Measurements from ENCODE around the gene THSD4.
"Not testable (repeated sequence)": the region's sequence is repeated elsewhere in the genome, so short reads cannot be mapped to it uniquely, and the experiment has no call there.

Gene THSD4

DNA sequence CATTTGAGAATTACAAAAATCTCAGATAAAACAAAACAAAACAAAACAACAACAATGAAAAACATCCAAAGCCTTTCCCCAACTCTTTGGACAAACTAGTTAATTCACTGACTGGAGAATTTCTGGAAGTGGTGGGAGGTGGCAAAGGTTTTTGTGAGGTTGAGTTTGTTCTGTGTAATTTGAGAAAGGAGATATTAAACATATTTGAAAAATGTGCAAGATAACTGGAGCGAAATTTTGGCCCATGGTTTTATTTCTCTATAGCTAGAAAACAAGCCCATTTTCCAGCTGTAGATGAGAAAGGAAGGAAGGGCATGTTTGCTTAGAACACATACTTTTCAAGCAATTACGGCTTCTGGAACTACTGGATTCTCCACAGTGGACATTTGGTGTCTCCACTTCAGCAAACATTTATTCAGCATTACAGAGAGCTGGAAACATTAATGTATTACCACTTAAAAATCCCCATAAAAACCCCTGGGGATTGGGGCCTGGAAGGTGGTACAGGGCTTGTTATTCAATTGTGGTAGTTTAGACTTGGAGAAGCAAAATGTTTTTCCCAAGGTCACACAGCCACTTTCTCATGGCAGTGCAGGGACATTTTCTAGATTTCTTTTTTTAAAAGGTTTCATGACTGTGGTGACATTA, 135.8 kb downstream of the THSD4 start:
- H3K9me3 ChIP-seq (ENCODE audit: control insufficient read depth, low read length), result no peaks in the 10 kb centered on the region
- peaks cover 15% of the 10 kb centered on the region for H3K4me1 ChIP-seq (ENCODE audit: control insufficient read depth, insufficient read depth, low read length)
- no peaks in the 10 kb centered on the region for H3K27me3 ChIP-seq (ENCODE audit: control insufficient read depth, insufficient read depth, low read length)
- H3K9ac ChIP-seq (ENCODE audit: low read length), result no peak overlapping the region
- no peaks in the 10 kb centered on the region for H3K36me3 ChIP-seq (ENCODE audit: control insufficient read depth, insufficient read depth, low read length)
- H3K4me3 ChIP-seq (ENCODE audit: low read length), result no peak overlapping the region

DNA sequence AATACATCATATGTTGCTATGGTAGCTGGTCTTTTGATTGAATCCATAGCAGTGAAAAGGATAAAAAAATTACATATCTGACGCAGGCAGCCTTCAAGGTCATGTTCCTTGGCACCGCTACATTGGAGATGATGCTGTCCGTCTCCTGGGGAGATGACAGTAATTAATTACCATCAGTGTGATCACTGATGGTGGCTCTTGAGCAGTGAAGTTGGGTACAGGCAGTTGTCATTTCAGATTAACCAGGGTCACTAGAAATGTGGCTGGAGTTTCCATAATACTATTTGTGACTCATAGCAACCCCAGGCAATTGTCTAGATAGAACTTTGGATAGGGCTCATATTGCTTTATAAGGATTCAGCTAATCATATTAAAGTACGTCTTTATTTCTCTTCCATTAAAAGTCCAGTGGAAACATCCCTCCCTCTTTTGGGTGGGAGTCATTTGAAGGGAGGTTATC, 136.3 kb downstream of the THSD4 start:
- H3K4me1 ChIP-seq (ENCODE audit: control insufficient read depth, insufficient read depth, low read length), result peaks cover 15% of the 10 kb centered on the region
- no peak overlapping the region for H3K9ac ChIP-seq (ENCODE audit: low read length)
- no peaks in the 10 kb centered on the region for H3K27me3 ChIP-seq (ENCODE audit: control insufficient read depth, insufficient read depth, low read length)
- H3K36me3 ChIP-seq (ENCODE audit: control insufficient read depth, insufficient read depth, low read length), result no peaks in the 10 kb centered on the region
- no peak overlapping the region for H3K4me3 ChIP-seq (ENCODE audit: low read length)
- no peaks in the 10 kb centered on the region for H3K9me3 ChIP-seq (ENCODE audit: control insufficient read depth, low read length)

DNA sequence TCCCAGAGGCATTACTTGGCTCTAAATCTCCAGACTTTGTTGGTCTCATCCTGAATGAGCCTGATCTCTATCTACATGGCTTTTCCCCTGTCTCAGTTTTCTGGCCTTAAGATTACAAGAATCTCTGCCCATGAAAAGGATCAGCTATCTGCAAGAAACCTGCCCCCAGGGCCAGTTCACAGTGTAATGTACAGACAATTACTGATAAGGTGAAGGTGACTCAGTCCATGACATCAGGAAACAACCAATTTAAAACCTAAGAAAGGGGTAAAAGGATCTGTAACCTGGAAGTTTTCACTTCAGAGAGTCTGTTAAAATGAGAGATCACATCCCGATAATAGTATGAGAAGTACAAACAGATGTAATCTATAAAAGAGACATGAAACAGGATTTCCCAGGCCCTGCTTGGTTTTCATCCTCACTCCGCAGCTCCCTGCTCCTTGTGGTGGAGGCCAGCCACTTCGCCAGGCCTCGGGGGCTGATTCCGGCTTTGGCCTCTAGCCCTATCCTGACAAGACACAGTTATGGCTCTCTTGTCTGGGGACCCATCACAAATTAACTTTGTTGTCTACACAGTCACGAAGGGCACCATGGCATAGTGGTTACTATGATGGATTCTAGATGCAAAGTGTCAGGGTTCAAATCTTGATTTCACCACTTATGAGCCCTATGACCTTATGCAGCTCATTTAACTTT, 136.9 kb downstream of the THSD4 start:
- H3K27me3 ChIP-seq (ENCODE audit: control insufficient read depth, insufficient read depth, low read length), result no peaks in the 10 kb centered on the region
- no peak overlapping the region for H3K4me3 ChIP-seq (ENCODE audit: low read length)
- no peak overlapping the region for H3K9ac ChIP-seq (ENCODE audit: low read length)
- peaks cover 15% of the 10 kb centered on the region for H3K4me1 ChIP-seq (ENCODE audit: control insufficient read depth, insufficient read depth, low read length)
- H3K9me3 ChIP-seq (ENCODE audit: control insufficient read depth, low read length), result no peaks in the 10 kb centered on the region
- no peaks in the 10 kb centered on the region for H3K36me3 ChIP-seq (ENCODE audit: control insufficient read depth, insufficient read depth, low read length)

DNA sequence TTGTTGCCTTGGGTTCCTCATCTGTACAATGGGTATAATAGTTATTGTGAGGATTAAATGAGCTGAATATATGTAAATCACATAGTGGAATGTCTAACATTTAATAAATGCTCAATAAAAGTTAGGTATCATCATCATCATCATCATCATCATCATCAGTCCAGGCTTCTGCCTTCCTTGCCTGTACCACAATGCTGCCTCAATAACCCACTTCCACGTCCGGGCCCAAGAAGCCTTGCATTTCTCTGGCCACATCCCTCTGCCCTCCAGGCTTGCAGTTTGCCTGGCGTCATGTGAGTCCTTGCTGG, 137.4 kb downstream of the THSD4 start:
- H3K4me1 ChIP-seq (ENCODE audit: control insufficient read depth, insufficient read depth, low read length), result peaks cover 15% of the 10 kb centered on the region
- H3K27me3 ChIP-seq (ENCODE audit: control insufficient read depth, insufficient read depth, low read length), result no peaks in the 10 kb centered on the region
- no peaks in the 10 kb centered on the region for H3K36me3 ChIP-seq (ENCODE audit: control insufficient read depth, insufficient read depth, low read length)
- no peak overlapping the region for H3K4me3 ChIP-seq (ENCODE audit: low read length)
- H3K9ac ChIP-seq (ENCODE audit: low read length), result no peak overlapping the region
- no peaks in the 10 kb centered on the region for H3K9me3 ChIP-seq (ENCODE audit: control insufficient read depth, low read length)

DNA sequence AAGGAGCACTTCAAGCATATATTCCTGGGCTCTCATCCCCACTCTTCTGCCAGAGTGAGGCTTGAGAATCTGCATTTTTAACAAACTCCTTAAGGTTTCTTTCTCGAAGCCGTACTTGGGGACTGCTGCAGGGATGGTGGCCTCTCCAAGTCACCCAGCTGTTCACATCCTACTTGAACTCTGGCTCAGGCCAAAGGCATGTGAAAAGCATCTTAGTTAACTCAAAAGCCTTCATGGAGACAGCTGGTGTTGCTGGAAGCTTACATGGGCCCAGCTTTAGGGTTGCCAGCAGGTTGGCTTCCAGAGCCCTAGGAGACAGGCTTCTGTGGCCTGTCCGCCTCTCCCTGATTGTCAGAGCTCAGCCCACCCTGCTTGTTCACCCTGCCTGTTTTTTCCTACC, 139.2 kb downstream of the THSD4 start:
- Histone ChIP-seq H3K9me3 (ENCODE audit: control insufficient read depth, low read length) (no peaks in the 10 kb centered on the region), H3K4me1 (ENCODE audit: control insufficient read depth, insufficient read depth, low read length) (peaks cover 15% of the 10 kb centered on the region), H3K27me3 (ENCODE audit: control insufficient read depth, insufficient read depth, low read length) (no peaks in the 10 kb centered on the region), H3K36me3 (ENCODE audit: control insufficient read depth, insufficient read depth, low read length) (no peaks in the 10 kb centered on the region), H3K9ac (ENCODE audit: low read length) (no peak overlapping the region), H3K4me3 (ENCODE audit: low read length) (no peak overlapping the region)

DNA sequence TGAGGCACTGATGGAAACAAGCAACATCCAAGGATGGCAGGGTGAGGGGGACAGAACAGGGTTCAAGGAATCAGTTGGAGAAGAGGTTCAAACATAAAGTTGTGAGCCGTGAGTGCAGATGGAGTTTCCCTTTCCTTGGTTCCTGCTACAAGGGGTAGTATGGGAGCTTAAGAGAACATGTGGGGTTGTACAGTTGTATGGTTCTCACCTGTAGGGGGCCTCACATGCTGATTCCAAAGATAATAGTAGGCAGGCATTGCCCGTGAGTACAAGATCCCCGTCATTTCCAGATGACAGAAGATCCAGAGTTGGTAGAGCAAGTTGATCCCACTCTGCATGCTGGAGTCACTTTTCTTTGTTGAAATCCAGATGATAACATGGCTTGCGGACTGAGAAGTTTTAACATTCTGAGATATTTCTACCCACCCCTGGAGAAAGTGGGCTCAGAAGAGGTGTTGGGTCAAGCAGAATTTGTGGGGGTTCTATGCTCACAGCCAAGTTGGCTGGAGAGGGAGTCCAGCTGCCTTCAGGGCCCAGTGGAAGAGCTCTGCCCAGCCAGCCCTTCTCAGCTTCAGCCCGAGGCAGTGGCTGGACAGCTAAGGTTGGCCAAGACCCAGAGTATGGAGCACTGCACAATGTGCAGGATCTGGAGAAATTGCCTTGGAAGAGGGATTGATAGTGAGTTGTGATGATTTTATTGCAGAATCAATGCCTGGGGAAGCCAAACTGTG, 141.8 kb downstream of the THSD4 start:
- Histone ChIP-seq H3K9me3 (ENCODE audit: control insufficient read depth, low read length) (no peaks in the 10 kb centered on the region), H3K9ac (ENCODE audit: low read length) (no peak overlapping the region), H3K36me3 (ENCODE audit: control insufficient read depth, insufficient read depth, low read length) (no peaks in the 10 kb centered on the region), H3K4me1 (ENCODE audit: control insufficient read depth, insufficient read depth, low read length) (peaks cover 10% of the 10 kb centered on the region), H3K27me3 (ENCODE audit: control insufficient read depth, insufficient read depth, low read length) (no peaks in the 10 kb centered on the region), H3K4me3 (ENCODE audit: low read length) (no peak overlapping the region)

DNA sequence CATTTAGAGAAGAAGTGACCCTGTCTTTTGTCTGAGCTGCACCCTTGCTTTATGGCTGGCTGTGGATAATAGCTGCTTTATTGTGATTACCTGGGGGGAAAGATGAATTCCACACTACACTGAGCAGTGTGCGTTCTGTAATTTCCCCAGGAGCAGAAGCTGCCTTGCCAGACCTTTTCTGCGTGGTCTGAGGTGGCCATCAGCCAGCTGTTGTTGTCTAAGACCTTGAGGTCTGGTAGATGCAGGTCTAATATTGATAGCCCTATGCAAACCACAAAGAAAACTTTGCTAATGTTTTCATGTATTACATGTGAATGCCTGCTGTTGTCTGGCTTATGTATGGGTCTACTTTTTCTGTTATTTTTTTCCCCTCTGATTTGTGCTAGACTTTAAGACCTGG, 144.6 kb downstream of the THSD4 start:
- peaks cover 7% of the 10 kb centered on the region for H3K4me1 ChIP-seq (ENCODE audit: control insufficient read depth, insufficient read depth, low read length)
- H3K4me3 ChIP-seq (ENCODE audit: low read length), result no peak overlapping the region
- H3K36me3 ChIP-seq (ENCODE audit: control insufficient read depth, insufficient read depth, low read length), result no peaks in the 10 kb centered on the region
- no peaks in the 10 kb centered on the region for H3K9me3 ChIP-seq (ENCODE audit: control insufficient read depth, low read length)
- H3K9ac ChIP-seq (ENCODE audit: low read length), result no peak overlapping the region
- H3K27me3 ChIP-seq (ENCODE audit: control insufficient read depth, insufficient read depth, low read length), result no peaks in the 10 kb centered on the region

DNA sequence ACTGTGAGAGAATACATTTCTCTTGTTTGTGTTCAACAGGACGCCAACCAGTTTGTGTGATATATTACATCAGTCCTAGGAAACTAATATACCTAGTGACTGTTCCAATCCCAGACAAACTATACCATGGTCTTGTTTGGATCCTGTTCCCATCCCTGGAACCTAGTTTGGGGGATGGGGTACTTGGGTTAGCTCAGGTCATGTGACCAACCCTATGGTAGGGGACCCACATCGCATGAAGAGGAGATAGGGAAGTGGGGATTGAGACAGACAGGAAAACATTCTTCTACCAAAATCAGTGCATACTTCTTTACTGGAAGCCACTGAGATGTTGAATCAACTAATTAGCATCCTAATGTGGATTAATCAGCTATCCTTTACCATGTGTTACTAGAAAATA, 146.1 kb downstream of the THSD4 start:
- Histone ChIP-seq H3K36me3 (ENCODE audit: control insufficient read depth, insufficient read depth, low read length) (no peaks in the 10 kb centered on the region), H3K4me1 (ENCODE audit: control insufficient read depth, insufficient read depth, low read length) (peaks cover 4% of the 10 kb centered on the region), H3K4me3 (ENCODE audit: low read length) (no peak overlapping the region), H3K27me3 (ENCODE audit: control insufficient read depth, insufficient read depth, low read length) (no peaks in the 10 kb centered on the region), H3K9ac (ENCODE audit: low read length) (no peak overlapping the region), H3K9me3 (ENCODE audit: control insufficient read depth, low read length) (no peaks in the 10 kb centered on the region)

DNA sequence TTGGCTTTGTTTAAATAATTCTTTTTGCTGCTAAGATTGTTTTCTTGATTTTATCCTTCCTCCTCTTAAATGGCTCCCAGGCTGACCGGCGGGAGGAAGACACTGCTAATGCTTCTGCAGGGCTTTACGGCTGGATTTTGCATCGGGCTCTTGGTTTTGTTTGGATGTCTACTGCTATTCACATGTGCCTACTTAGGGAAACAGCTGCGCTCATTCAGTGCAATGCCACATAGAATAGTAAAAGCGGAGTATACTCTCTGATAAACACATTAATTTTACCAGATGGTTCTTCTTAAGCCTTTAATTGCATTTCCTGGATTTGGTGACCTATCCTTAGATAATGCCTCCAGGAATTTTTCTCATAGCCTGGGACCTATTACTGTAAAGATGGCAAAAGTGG, 146.6 kb downstream of the THSD4 start:
- Histone ChIP-seq H3K4me3 (ENCODE audit: low read length) (no peak overlapping the region), H3K27me3 (ENCODE audit: control insufficient read depth, insufficient read depth, low read length) (no peaks in the 10 kb centered on the region), H3K36me3 (ENCODE audit: control insufficient read depth, insufficient read depth, low read length) (no peaks in the 10 kb centered on the region), H3K9ac (ENCODE audit: low read length) (no peak overlapping the region), H3K4me1 (ENCODE audit: control insufficient read depth, insufficient read depth, low read length) (peaks cover 4% of the 10 kb centered on the region), H3K9me3 (ENCODE audit: control insufficient read depth, low read length) (no peaks in the 10 kb centered on the region)

DNA sequence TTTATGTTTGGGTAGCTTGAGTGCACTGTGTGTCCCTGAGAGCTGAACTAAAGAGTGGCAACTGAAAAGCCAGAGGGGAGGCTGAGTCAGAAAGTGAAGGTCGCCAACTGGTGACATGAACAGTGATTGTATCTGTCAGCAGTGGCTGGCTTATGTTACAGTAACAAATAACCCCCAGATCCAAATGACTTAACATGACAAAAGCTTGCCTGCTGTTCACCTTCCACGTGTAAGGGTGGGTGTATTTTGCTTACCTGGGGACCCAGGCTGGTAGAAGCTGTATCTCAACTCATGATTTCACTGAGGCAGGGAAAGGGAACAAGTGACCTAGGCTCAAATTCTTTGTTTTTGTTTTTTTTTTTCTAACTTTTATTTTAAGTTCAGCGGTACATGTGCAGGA, 147.3 kb downstream of the THSD4 start:
- Histone ChIP-seq H3K27me3 (ENCODE audit: control insufficient read depth, insufficient read depth, low read length) (no peaks in the 10 kb centered on the region), H3K9ac (ENCODE audit: low read length) (no peak overlapping the region), H3K9me3 (ENCODE audit: control insufficient read depth, low read length) (no peaks in the 10 kb centered on the region), H3K36me3 (ENCODE audit: control insufficient read depth, insufficient read depth, low read length) (no peaks in the 10 kb centered on the region), H3K4me3 (ENCODE audit: low read length) (no peak overlapping the region), H3K4me1 (ENCODE audit: control insufficient read depth, insufficient read depth, low read length) (peaks cover 4% of the 10 kb centered on the region)

DNA sequence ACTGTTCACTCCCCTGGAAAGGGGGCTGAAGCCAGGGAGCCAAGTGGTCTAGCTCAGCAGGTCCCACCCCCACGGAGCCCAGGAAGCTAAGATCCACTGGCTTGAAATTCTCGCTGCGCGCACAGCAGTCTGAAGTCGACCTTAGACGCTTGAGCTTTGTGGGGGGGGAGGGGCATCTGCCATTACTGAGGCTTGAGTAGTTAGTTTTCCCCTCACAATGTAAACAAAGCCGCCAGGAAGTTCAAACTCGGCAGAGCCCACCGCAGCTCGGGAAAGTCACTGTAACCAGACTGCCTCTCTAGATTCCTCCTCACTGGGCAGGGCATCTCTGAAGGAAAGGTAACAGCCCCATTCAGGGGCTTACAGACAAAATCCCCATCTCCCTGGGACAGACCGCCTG, 150.3 kb downstream of the THSD4 start:
- H3K9ac ChIP-seq (ENCODE audit: low read length); H3K36me3 ChIP-seq (ENCODE audit: control insufficient read depth, insufficient read depth, low read length); H3K4me3 ChIP-seq (ENCODE audit: low read length); H3K4me1 ChIP-seq (ENCODE audit: control insufficient read depth, insufficient read depth, low read length); H3K27me3 ChIP-seq (ENCODE audit: control insufficient read depth, insufficient read depth, low read length); H3K9me3 ChIP-seq (ENCODE audit: control insufficient read depth, low read length): not testable (repeated sequence)

DNA sequence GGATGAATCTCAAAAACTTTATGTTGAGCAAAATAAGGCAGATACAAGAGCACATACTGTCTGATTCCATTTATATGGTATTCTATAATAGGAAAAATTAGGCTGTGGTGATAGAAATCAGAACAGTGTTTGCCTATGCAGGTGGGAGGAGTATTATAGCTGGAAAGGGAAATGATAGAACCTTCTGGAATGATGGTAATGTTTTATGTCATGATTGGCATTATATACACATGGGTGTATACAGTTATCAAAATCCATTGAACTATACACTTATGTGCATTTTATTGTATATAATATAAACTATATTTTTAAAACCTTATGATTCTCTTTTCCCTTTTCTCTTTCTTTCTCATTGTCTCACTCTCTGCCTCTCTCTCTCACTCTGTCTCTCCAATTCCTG, 156.1 kb downstream of the THSD4 start:
- Histone ChIP-seq H3K9ac (ENCODE audit: low read length) (no peak overlapping the region), H3K4me1 (ENCODE audit: control insufficient read depth, insufficient read depth, low read length) (peaks cover 2% of the 10 kb centered on the region), H3K36me3 (ENCODE audit: control insufficient read depth, insufficient read depth, low read length) (no peaks in the 10 kb centered on the region), H3K4me3 (ENCODE audit: low read length) (no peak overlapping the region), H3K27me3 (ENCODE audit: control insufficient read depth, insufficient read depth, low read length) (no peaks in the 10 kb centered on the region), H3K9me3 (ENCODE audit: control insufficient read depth, low read length) (no peaks in the 10 kb centered on the region)
